Neural crest cell (in vitro differentiated cells): ENCODE data around the gene RAPGEF2. TPM values are rescaled to one million over a fixed set of nuclear protein-coding genes. Genes with fewer than 3 reads are reported as not detected.

ENCODE experiments used
- DNase-seq: peaks from one replicate; pipeline ENCODE4 v3.0.0; 2021; ENCODE audit warnings: low read depth, mixed read lengths, low spot score
- H3K27ac Mint-ChIP-seq: one replicate; pipeline ENCODE4 v1.8.0; 2021; ENCODE audit warnings: mild to moderate bottlenecking, mixed read lengths; ENCODE audit not compliant: unreplicated experiment
- H3K27me3 Mint-ChIP-seq: 2 replicates; pipeline ENCODE4 v1.8.0; 2021; ENCODE audit warnings: low read depth, mild to moderate bottlenecking, mixed read lengths
- H3K36me3 Mint-ChIP-seq: 2 replicates; pipeline ENCODE4 v1.8.0; 2021; ENCODE audit warnings: low read depth, mild to moderate bottlenecking, mixed read lengths
- H3K4me1 Mint-ChIP-seq: 2 replicates; pipeline ENCODE4 v1.8.0; 2021; ENCODE audit warnings: mixed read lengths
- H3K4me3 Mint-ChIP-seq: one replicate; pipeline ENCODE4 v1.8.0; 2021; ENCODE audit warnings: mild to moderate bottlenecking, mixed read lengths
- H3K9me3 Mint-ChIP-seq: 2 replicates; pipeline ENCODE4 v1.8.0; 2021; ENCODE audit warnings: mixed read lengths
- CTCF ChIP-seq: fragments of 200-600 bp; sonication (generic); conservative IDR thresholded peaks from 2 replicates; pipeline ENCODE4 v1.5.0; 2021; ENCODE audit warnings: antibody characterized with exemption, mild to moderate bottlenecking
- total RNA-seq: library from RNA; stranded (reverse); gene quantifications from 2 replicates; pipeline ENCODE4 v1.2.1, GENCODE V29; 2021

The RAPGEF2 gene
- total RNA-seq, 1 donor from 2014 or later = 44.2 TPM

- Mint-ChIP-seq H3K36me3 (peaks cover 3% of the 10 kb centered on the region), H3K4me1 (peaks cover 25% of the 10 kb centered on the region), H3K27me3 (no peaks in the 10 kb centered on the region), H3K9me3 (no peaks in the 10 kb centered on the region), H3K27ac (no peak overlapping the region), H3K4me3 (no peak overlapping the region)
- no peak for TF ChIP-seq CTCF
- DNase-seq = no peak
Measured at GRCh38 chr4:159297091-159297490, 194.2 kb downstream of the RAPGEF2 start.

- no peak for TF ChIP-seq CTCF
- Mint-ChIP-seq H3K27ac (no peak overlapping the region), H3K4me1 (peaks cover 25% of the 10 kb centered on the region), H3K4me3 (no peak overlapping the region), H3K36me3 (peaks cover 3% of the 10 kb centered on the region), H3K27me3 (no peaks in the 10 kb centered on the region), H3K9me3 (no peaks in the 10 kb centered on the region)
- DNase-seq = no peak
Measured at GRCh38 chr4:159298502-159298901, 195.6 kb downstream of the RAPGEF2 start.

- no peak for DNase-seq
- H3K4me1 Mint-ChIP-seq = peaks cover 11% of the 10 kb centered on the region
- peaks cover 16% of the 10 kb centered on the region for H3K36me3 Mint-ChIP-seq
- no peak overlapping the region for H3K27ac Mint-ChIP-seq
- H3K4me3 Mint-ChIP-seq = no peak overlapping the region
- no peak for TF ChIP-seq CTCF
- peaks cover 10% of the 10 kb centered on the region for H3K9me3 Mint-ChIP-seq
- no peaks in the 10 kb centered on the region for H3K27me3 Mint-ChIP-seq
Measured at GRCh38 chr4:159303435-159303834, 200.6 kb downstream of the RAPGEF2 start.

- Mint-ChIP-seq H3K27ac (no peak overlapping the region), H3K4me3 (no peak overlapping the region), H3K4me1 (peaks cover 20% of the 10 kb centered on the region), H3K9me3 (peaks cover 15% of the 10 kb centered on the region), H3K27me3 (no peaks in the 10 kb centered on the region), H3K36me3 (peaks cover 16% of the 10 kb centered on the region)
- no peak for TF ChIP-seq CTCF
- no peak for DNase-seq
Measured at GRCh38 chr4:159305129-159305528, 202.2 kb downstream of the RAPGEF2 start.

GRCh38 chr4:159307929-159308328, 205.1 kb downstream of the RAPGEF2 start:
- H3K27ac Mint-ChIP-seq = no peak overlapping the region
- no peaks in the 10 kb centered on the region for H3K27me3 Mint-ChIP-seq
- H3K9me3 Mint-ChIP-seq = peaks cover 15% of the 10 kb centered on the region
- TF ChIP-seq CTCF = no peak
- peaks cover 16% of the 10 kb centered on the region for H3K36me3 Mint-ChIP-seq
- H3K4me3 Mint-ChIP-seq = no peak overlapping the region
- peaks cover 20% of the 10 kb centered on the region for H3K4me1 Mint-ChIP-seq
- DNase-seq = no peak
